HG03039 (cell line): Measurements from ENCODE around the gene FAIM.
"Not testable (repeated sequence)": the region's sequence is repeated elsewhere in the genome, so short reads cannot be mapped to it uniquely, and the experiment has no call there.

Experiments
- ATAC-seq: cut with Tn5 transposase; IDR thresholded peaks from one replicate; pipeline ENCODE4 v1.9.1; 2021; ENCODE audit warnings: mild to moderate bottlenecking, moderate library complexity; ENCODE audit not compliant: unreplicated experiment

Gene FAIM

DNA sequence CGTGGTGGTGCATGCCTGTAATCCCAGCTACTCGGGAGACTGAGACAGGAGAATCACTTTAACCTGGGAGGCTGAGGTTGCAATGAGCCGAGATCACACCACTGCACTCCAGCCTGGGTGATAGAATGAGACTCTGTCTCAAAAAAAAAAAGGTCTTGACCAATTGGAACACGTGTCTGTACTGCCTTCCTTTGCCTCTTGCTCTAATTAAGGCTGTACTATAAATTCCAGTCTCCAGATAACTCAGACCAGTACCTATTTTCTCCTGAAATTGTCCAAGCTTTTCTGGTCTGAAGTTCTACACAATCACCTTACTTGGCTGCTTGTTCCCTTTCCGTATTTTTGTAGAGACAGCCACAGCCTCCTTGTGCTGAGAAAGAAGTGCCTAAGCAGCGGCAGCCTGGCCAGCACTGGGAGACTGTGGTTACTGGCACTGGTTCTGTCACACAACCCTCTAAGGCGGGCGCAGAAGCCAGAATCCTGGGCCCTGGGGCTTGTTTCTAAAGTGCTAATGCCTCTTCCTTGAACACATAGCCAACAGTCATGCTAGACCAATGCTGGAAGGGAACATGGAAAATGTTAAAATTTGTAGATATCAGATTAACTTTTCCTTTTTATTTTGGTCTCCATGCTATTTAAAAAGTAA is 8.3 kb upstream of the FAIM start:
- ATAC-seq = no peak

DNA sequence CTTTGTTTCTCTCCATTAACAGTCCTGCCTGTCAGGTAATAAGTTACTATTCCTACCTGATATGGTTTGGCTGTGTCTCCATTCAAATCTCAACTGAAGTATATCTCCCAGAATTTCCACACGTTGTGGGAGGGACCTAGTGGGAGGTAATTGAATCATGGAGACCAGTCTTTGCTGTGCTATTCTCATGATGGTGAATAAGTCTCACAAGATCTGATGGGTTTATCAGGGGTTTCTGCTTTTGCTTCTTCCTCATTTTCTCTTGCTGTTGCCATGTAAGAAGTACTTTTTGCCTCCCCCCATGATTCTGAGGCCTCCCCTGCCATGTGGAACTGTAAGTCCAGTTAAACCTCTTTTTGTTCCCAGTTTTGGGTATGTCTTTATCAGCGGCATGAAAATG is 6.9 kb upstream of the FAIM start:
- ATAC-seq = not testable (repeated sequence)

DNA sequence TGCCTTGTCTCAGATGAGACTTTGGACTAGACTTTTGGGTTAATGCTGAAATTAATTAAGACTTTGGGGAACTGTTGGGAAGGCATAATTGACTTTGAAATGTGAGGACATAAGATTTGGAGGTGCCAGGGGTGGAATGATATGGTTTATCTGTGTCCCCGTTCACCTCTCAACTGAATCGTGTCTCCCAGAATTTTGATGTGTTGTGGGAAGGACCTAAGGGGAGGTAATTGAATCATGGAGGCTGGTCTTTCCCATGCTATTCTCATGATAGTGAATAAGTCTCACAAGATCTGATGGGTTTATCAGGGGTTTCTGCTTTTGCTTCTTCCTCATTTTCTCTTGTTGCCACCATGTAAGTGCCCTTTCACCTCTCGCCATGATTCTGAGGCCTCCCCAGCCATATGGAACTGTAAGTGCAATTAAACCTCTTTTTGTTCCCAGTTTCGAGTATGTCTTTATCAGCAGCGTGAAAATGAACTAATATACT is 4.4 kb upstream of the FAIM start:
- not testable (repeated sequence) for ATAC-seq

DNA sequence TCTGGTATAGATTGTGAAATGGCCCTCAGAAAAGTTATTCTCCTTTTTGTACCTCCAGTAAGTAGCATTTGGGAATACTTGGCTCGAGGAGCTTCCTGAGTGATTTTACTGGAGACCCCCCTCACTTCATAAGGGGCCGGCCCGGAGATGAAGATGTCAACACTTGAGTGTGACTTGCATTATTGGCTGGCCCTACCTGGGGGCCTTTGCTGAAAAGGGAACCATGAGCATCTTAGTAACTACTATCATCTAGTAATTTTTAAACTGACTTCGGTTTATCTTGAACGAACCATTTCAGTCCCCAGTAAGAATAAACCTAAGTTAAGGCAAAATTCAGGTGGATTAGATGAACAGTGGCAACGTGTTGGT is 1.3 kb downstream of the FAIM start:
- no peak for ATAC-seq

DNA sequence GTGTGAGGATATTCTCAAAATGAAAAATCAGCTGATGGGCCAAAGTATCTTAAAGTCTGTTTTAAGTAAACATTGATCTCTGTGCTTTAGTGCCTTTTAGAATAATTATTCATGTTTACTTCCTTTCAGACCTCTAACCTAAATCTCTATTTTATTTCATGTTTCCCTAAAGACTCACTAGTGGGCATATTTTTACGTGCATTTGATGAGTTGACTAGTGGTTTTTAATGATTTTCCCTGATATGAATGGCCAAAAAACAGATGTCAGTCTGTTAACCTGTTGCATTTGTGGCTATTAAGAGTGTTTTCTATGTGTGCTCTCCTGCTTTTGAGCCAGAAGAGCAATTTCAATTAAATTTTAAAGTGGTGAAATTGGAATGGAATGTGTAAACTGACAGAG is 6.9 kb downstream of the FAIM start:
- no peak for ATAC-seq

DNA sequence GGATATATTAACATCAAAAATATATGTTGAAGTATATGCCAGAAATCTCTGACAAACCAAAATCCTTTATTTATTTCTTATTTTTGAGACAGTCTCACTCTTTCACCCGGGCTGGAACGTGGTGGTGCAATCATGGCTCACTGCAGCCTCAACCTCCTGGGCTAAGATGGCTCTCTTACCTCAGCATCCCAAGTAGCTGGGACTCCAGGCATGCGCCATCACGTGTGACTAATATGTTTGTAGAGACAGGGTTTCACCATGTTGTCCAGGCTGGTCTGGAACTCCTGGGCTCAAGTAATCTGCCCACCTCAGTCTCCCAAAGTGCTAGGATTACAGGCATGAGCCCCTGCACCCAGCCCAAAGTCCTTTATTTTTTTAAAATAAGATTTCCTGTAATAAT is 11.9 kb downstream of the FAIM start:
- ATAC-seq = no peak

DNA sequence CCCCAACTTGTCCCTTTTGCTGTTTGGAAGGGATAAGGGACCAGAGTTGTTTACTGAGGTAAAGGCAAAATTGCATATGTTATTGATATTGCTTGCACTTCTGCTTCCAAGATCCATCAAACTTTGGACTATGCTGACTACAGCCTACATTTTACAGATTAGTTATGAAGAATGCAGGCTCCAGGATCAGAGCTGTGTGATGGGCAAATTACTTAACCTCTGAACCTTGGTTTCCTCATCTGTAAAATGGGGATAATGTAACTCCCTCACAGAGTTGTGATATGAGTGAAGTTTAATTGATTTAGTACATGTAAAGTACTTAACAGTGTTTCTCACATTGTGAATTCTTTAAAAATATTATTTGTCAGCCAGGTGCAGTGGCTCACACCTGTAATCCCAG is 15.9 kb downstream of the FAIM start:
- ATAC-seq = no peak

DNA sequence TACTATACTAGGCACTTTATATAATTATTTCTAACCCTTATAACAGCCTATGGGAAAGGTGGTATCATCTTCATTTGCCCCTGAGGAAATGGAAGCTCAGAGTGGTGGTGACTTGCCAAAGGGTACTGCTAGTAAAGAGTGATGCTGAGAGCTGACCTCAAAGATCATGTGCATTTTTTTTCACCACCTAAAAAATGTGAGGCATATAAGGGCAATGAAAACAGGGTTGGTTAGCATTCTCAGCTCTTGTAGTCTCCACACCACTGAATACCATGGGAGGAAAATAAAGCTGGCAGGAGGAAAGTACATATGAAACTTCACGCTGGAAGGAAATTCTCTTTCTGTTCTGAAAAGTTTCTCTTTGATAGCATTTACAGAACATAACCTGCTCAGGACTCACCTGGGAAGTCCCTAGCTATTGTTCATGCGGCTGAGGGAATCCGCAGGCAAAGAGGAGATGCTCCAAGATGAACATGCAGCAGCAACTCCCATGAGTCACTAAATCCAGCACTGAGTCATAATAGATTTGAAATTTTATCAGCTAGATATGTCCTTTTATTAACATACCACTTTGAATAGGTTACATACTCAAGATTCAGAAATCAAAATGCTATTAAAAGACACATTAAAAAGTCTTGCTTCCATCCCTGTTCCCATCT is 17.3 kb downstream of the FAIM start:
- no peak for ATAC-seq

DNA sequence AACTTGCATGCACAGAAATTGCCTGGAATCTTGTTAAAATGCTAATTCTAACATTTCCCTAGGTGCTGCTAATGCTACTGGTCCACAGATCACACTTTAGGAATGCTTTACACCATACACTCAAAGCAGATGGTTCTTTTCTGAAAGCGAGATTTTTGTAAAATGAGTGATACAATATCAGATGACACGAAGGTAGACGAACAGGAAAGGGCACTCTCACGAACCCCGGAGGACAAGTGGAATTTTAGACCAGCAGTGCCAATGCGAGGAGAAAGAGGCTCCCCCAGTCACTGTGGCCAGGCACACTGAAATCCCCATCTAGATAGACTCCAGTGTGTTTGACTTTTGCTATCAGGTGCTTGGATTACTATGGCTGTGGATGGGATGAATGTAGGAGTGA is 21.0 kb downstream of the FAIM start:
- no peak for ATAC-seq

DNA sequence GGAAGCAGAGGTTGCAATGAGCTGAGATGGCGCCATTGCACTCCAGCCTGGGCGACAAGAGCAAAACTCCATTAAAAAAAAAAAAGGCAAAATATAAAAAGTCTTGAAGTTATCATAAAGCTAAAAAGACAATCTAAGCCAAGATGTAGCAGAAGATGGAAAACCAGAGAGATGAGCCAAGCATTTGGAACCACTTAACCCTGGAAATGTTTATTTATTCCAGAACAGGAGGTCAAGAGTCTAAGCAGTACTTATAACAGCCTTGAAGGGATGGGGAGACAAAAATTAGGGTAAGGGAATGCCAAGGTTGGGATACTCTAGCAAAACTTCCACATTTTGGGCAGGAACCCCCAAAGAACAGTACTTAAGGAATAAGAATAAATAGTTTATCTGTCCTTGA is 30.1 kb downstream of the FAIM start:
- ATAC-seq = no peak

DNA sequence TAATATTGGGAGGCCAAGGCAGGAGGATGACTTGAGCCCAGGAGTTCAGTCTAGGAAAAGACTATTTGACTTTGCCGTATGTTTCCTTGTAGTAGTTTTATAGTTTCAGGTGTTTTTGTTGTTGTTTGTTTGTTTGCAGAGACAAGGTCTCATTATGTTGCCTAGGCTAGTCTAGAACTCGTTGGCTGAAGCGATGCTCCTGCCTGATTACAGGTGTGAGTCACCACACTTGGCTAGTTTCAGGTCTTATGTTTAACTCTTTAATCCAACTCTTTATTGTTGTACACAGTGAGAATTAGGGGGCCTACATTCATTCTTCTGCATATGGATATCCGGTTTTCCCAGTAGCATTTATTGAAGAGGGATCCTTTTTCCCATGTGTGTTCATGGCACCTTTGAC is 32.0 kb downstream of the FAIM start:
- no peak for ATAC-seq

DNA sequence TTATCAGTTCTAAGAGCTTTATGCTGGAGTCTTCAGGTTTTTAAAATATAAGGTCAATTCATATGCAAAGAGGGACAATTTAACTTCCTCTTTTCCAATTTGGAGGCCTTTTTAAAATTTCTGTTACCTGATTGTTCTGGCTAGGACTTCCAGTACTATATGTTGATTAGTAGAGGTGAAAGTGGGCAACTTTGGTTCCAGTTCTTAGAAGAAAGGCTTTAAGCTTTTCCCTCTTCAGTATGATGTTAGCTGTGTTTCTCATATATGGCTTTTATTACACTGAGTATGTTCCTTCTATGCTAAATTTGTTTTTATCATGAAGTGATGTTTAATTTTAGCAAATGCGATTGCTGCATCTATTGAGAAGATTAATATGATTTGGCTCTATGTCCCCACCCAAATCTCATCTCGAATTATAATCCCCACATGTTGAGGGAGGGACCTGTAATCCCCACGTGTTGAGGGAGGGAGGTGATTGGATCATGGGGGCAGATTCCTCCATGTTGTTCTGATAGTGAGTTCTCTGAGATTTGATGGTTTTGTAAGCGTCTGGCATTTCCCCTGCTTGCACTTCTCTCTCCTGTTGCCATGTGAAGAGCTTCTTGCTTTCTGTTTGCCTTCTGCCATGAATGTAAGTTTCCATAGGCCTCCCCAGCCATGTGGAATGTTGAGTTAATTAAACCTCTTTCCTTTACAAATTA is 33.8 kb downstream of the FAIM start:
- no peak for ATAC-seq

DNA sequence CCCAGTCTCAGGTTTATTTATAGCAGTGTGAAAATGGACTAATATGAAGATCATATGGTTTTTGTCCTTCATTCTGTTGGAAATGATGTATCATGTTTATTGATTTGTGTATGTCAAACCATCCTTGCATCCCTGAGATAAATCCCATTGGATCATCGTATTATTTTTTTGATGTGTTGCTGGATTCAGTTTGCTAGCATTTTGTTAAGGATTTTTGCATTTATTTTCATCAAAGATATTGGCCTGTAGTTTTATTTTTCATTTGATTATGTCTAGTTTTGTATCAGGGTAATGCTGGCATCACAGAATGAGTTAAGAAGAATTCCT is 34.3 kb downstream of the FAIM start:
- ATAC-seq = no peak

DNA sequence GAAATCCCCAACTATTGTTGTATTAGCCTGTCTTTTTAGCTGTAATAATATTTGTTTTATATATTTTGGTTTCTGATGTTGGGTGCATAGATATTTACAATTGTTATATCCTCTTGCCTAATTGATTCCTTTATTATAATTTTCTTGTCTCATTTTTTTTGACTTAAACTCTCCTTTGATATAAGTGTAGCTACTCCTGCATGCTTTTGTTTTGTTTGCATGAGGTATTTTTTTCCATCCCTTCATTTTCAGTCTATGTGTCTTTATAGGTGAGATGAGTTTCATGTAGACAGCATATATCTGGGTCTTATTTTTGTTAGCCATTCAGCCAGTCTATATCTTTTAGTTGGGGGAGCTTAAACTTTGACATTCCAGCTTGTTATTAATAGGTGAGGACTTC is 37.4 kb downstream of the FAIM start:
- ATAC-seq = no peak

DNA sequence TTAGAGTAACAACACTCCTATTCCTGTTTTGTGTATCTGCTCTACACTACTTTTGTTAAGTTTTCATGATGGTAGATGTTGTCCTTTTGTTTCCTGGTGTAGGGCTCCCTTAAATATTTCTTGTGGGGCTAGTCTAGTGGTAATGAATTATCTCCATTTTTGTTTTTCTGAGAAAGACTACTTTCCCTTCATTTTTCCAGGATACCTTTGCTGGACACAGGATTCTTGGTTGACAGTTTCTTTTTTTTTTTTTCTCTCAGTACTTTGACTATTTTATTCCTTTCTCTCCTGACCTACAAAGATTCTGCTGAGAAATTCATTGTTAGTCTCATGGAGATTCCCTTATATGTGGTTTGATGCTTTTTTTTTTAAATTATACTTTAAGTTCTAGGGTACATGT is 37.9 kb downstream of the FAIM start:
- ATAC-seq = no peak

DNA sequence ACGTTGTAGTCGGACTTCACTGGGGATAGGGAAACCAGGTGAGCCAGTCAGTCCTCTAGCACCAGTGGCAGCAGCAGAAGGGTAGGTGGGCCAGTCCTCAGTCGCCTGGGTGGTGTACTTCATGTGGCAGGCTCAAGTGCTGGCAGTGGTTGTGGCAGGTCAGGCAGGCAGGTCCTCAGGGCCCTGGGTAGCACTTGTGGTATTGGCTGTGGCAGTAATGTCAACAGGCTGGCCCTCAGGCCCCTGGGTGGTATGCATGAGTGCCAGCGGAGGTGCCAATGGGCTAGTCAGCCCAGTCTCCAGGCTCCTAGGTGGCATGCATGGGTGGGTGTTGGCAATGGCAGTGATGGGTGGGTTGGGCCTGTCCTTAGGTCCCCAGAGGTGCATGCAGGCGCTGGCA is 40.6 kb downstream of the FAIM start:
- no peak for ATAC-seq

DNA sequence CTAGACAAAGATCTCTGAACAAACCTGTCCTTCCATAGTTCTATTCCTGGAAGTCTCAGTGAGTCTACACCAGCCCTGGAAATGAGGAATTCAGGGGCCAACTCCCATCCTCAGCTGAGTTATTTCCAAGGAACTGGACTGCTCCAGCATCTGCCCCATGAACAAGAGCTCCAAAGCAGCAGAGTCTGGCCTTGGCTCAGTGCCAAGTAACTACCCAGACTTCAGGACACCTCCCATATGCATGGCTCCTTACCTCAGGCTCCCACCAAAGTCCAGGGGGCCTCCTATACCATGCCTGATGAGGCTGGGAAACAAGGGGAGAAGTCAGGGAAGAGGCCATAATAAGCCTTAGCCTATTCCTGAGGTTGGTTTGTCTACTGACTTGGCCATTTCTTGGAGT is 45.0 kb downstream of the FAIM start:
- no peak for ATAC-seq

DNA sequence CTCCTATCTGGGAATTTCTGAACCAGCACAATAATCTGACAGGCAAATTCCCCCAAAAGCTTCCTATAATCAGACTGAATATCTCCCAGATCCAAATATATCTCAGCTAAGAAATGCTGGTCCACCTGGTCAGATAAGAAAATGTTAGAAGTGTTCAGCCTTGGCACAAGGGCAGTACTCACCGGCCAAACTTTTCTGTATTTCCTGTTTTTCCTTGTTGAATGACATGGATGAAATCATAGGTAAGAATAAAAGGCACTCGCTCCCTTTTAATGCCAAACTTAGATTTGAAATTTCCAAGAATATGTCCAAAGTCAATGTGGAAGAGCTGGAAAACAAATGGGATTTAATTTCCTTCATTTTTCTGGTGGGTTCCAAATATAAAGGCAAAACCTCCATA is 48.9 kb downstream of the FAIM start:
- ATAC-seq = no peak

DNA sequence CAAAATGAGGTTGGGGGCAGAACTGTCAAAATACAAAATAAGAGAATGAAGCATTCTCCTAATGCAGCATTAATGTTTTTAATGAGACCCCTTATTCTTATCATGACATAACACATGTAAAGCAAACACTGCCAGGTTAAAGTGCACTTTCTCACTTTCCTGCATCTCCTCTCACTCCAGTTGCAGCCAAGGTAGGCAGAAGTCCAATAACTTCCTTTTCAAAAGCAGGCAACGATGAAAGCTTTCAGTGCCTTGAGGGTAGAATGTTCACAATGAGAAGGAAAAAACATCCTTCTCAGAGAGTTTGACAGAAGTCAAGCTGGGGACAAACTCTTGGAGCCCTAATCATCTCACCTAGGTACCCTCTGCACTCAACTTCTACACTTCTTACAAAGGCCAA is 59.5 kb downstream of the FAIM start:
- no peak for ATAC-seq

DNA sequence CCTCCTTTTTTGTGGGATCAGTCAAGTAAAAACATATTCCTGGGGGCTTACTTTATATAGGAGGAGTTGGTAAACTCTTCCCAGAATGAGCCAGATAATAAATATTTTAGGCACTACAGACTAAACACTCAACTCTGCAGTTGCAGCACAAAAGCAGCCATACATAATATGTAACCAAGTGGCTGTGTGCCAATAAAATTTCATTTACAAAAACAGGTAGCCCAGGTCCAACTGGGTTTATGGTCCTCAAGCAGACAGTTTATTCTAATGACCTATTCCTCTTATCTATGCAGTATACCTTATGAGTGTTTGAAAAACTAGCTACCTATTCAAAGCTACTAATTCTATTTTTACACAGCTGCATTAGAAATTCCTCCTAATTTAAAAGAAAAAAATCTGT is 61.8 kb downstream of the FAIM start:
- ATAC-seq = no peak

DNA sequence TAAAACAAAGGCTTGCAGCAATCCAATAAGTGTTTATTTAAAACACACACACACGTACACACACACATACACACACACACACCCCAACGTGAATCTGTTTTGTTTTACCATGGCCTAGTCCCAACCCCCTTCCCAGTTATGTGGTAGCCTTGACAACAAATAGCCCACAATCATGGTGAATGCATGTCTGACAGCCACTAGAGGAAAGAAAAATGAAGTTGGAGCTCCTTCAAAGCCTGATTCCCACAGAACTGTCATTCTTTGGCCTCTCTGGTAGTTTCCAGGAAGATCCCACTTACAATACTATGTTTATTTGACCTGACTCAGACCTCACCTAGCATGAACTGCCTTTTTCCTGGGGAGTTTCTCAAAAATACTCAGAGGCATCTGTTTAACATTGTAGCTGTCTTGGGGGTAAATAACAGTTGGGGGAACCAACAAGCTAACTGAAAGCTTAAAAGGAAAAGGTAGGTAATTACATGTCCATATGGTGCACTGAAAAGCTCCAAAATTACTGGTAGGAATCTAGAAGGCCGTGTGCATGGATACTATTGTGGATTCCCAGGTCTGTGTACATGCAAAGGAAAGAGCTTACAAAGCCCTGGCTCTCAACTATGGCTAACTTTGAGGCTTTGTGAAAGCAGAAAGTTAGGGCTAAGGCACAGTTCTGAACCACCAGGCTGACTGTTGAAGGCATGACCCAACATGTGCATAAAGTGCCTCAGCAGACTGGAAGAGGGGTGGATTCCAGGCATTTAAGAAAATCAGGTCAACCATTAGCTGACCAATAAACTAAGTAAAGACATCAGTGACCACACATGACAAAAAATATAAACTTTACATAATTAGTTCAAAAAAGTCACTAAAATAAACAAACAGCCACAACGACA is 65.3 kb downstream of the FAIM start:
- ATAC-seq = no peak

DNA sequence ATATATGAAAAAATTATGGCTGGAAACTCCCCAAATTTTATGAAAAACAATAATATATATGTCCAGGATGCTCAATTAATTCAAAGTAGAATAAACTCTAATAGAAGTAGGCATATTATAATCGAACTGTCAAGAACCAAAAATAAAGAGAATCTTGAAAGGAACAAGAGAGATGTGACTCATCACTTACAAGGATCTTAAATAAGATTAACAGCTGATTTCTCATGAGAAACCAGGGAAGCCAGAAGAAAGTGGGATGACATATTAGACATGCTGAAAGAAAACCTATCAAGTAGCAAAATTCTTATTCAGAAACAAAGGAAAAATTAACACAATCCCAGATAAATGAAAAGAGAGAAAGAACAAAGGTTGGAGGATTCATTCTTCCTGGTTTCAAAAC is 66.8 kb downstream of the FAIM start:
- ATAC-seq = no peak
